Kidney epithelial cell (primary cell): ENCODE measurements around the gene APOB. TPM values are rescaled to one million over a fixed set of nuclear protein-coding genes. Genes with fewer than 3 reads are reported as not detected.

Experiments
- DNase-seq: peaks from one replicate; pipeline ENCODE4 v3.0.0-alpha.2; 2010; ENCODE audit warnings: low read depth
- H3K27me3 ChIP-seq: 2 replicates; pipeline ENCODE4 v1.6.0; 2011; ENCODE audit warnings: low read length; ENCODE audit not compliant: control insufficient read depth, insufficient read depth
- H3K36me3 ChIP-seq: 2 replicates; pipeline ENCODE4 v1.5.1; 2011; ENCODE audit warnings: low read length; ENCODE audit not compliant: control insufficient read depth, insufficient read depth
- H3K4me3 ChIP-seq: 2 replicates; pipeline ENCODE4 v1.5.1; 2011; ENCODE audit warnings: low read depth, mild to moderate bottlenecking, control low read depth, low read length
- total RNA-seq: library from RNA; depleted of rRNA; stranded (reverse); fragments of >200 nt; gene quantifications from 2 replicates; pipeline ENCODE4 v1.2.3, GENCODE V29; 2015
- TF ChIP-seq, protein P1 (sequence below): IDR thresholded peaks from 2 replicates; pipeline ENCODE4 v1.5.1; 2011; ENCODE audit warnings: mild to moderate bottlenecking, moderate library complexity, low read length, control low read depth, inconsistent platforms; ENCODE audit not compliant: insufficient read depth, poor library complexity, severe bottlenecking

Gene APOB
- total RNA-seq, 1 donor from 2014 or later: not detected

- TF ChIP-seq, protein P1, sequence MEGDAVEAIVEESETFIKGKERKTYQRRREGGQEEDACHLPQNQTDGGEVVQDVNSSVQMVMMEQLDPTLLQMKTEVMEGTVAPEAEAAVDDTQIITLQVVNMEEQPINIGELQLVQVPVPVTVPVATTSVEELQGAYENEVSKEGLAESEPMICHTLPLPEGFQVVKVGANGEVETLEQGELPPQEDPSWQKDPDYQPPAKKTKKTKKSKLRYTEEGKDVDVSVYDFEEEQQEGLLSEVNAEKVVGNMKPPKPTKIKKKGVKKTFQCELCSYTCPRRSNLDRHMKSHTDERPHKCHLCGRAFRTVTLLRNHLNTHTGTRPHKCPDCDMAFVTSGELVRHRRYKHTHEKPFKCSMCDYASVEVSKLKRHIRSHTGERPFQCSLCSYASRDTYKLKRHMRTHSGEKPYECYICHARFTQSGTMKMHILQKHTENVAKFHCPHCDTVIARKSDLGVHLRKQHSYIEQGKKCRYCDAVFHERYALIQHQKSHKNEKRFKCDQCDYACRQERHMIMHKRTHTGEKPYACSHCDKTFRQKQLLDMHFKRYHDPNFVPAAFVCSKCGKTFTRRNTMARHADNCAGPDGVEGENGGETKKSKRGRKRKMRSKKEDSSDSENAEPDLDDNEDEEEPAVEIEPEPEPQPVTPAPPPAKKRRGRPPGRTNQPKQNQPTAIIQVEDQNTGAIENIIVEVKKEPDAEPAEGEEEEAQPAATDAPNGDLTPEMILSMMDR: no peak
- Histone ChIP-seq H3K4me3 (no peak overlapping the region), H3K27me3 (no peaks in the 10 kb centered on the region), H3K36me3 (no peaks in the 10 kb centered on the region)
- DNase-seq: no peak
These were observed 38.0 kb downstream of the APOB start for GRCh38 chr2:21005700-21006422.

DNA sequence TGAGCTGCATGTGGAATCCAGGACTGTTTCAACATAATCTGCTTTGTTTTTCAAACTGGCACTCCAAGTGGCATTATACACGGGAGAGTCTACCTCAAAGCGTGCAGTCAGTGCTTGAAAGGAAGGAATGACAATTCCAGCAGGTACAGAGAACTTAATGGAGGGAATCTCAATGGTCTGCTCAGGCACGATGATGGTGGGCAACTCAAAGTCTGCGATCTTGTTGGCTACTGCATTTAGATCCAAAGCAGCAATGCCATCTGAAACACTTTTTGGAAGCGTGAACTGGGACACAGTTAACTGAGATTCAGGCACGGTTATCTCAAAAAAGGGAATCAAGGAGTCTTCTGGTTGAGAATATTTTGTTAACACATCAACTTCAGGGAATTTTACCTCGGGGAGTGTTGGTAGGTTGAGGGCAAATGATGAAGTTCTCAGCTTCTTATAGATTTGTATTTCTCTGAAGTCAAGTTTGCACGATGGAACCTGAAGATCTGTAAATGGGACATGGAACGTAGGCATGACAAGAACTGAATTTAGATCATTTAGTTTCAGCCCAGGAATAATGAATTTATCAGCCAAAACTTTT is 38.7 kb downstream of the APOB start:
- Histone ChIP-seq H3K36me3 (no peaks in the 10 kb centered on the region), H3K4me3 (no peak overlapping the region), H3K27me3 (no peaks in the 10 kb centered on the region)
- TF ChIP-seq, protein P1: no peak
- no peak for DNase-seq

DNA sequence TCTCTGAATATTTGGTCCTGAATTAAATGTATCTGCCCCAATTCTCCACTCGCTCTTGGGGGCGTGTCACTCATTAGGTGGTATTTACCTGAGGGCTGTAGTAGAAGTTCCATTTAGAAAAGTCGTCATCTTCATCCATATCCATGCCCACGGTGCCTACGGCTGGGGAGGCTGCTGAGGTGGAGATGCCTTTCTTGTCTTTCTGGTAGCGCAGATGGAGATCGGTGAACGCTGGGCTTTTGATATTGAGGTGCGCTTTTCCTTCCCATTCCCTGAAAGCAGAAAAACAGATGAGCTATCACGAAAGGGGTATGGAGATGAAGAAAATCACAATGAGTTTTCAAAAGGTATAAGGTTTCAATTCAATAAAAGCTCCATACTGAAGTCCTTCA is 39.7 kb downstream of the APOB start:
- DNase-seq: no peak
- TF ChIP-seq, protein P1: no peak
- Histone ChIP-seq H3K36me3 (no peaks in the 10 kb centered on the region), H3K27me3 (no peaks in the 10 kb centered on the region), H3K4me3 (no peak overlapping the region)

DNA sequence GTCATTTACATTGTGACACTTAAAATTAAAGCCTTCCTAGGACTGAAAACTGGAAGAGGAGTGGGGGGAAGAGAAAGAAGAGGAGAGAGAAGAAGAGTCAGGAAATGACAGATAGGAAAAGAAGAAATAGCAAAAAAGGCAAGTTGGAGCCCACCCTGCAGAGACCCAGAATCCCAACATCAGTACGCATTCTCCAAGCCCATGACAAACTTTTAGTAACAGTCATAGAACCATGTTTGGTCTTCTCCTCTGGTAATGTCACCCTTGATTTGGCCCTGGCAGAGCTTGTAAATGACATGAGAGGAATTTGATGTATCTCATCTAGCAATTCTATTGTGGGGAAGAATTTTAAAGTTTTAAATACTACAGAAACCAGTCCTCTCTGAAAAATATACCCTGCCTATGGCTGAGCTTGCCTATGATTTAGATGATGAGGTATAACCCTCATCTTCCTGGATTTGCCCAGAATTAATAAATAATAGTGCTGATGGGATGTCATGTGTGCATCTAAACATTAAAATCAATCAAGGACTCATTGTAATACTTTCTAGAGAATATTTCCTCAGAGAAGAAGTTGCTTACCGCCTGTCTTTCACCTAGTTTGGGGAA is 40.2 kb downstream of the APOB start:
- Histone ChIP-seq H3K4me3 (no peak overlapping the region), H3K36me3 (no peaks in the 10 kb centered on the region), H3K27me3 (no peaks in the 10 kb centered on the region)
- no peak for DNase-seq
- TF ChIP-seq, protein P1: no peak

DNA sequence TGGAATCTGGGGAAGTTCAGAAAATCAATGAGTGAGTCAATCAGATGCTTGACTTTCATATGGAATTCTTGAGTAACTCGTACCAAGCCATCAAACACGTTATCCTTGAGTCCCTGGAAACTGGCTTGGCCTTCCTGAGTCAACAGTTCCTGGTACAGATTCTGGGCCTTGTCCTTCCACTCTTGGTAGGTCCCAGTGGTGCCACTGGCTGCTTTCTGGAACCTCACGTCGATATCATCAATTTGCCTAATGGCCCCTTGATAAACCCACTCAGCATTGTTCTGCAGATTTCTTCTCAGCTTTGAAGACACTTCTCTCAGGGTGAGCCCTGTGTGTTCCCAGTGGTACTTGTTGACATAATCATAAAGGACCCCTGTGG is 41.1 kb downstream of the APOB start:
- TF ChIP-seq, protein P1: no peak
- H3K36me3 ChIP-seq: no peaks in the 10 kb centered on the region
- no peak overlapping the region for H3K4me3 ChIP-seq
- no peak for DNase-seq
- no peaks in the 10 kb centered on the region for H3K27me3 ChIP-seq
